Loucy (cell line): ENCODE measurements around the gene FAM9C.

Source experiments
- CTCF ChIP-seq: fragments of 200-600 bp; sonication (generic); conservative IDR thresholded peaks from 2 replicates; pipeline ENCODE4 v1.5.1; 2014; ENCODE audit warnings: mild to moderate bottlenecking, antibody characterized with exemption, low read length
- EZH2phosphoT487 ChIP-seq: fragments of 200-600 bp; IDR thresholded peaks from 2 replicates; pipeline ENCODE4 v1.6.1; 2018; ENCODE audit warnings: antibody characterized with exemption, mild to moderate bottlenecking, moderate library complexity, borderline replicate concordance

DNA sequence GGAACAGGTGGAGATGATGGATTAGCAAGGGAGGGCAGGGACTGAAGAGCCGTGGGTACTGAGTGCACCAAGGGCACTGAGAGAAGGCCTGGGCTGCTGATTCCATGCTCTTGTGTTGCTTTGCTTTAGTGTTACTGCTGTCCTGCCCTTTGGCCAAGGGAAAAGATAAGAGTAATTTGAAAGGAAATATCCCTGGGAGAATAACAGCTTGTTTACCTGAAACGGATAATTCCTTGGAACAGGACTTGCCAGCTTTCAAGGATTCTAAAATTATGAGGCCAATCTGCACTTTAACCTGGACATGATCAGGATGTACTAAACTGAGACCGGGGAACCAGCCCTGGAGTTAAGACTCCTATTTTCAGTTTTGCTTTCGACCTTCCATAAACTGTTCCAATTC, 20.4 kb downstream of the FAM9C start:
- TF ChIP-seq CTCF, result no peak
- TF ChIP-seq EZH2phosphoT487, result no peak
